Natural killer cell (primary cell): ENCODE results near the gene CSGALNACT2. TPM values are rescaled to one million over a fixed set of nuclear protein-coding genes. Genes with fewer than 3 reads are reported as not detected.

ENCODE experiments used
- ATAC-seq, 3 donors: fragments of 150-1000 bp in 2 of 3; fragments of 200-7000 bp in 1 of 3; cut with Tn5 transposase; 1 replicate in 1 of 3; 2 replicates in 2 of 3; pipeline ENCODE4 v1.10.0; 2021; ENCODE audit warnings: mild to moderate bottlenecking in 2 of 3, moderate library complexity in 2 of 3
- DNase-seq, 2 donors: peaks; one replicate each; pipeline versions ENCODE4 v3.0.0 to v3.0.0-alpha.2; 2013 to 2021; ENCODE audit warnings: mixed read lengths in 1 of 2
- H3K27ac ChIP-seq: one replicate; pipeline ENCODE4 v1.5.1; 2013; ENCODE audit warnings: mild to moderate bottlenecking, low read length
- H3K27me3 ChIP-seq: one replicate; pipeline ENCODE4 v1.6.1; 2013; ENCODE audit warnings: low read length; ENCODE audit not compliant: control insufficient read depth, insufficient read depth
- H3K36me3 ChIP-seq: one replicate; pipeline ENCODE4 v1.6.1; 2013; ENCODE audit warnings: low read length; ENCODE audit not compliant: control insufficient read depth, insufficient read depth
- H3K4me1 ChIP-seq: one replicate; pipeline ENCODE4 v1.6.1; 2013; ENCODE audit warnings: low read length; ENCODE audit not compliant: control insufficient read depth, insufficient read depth
- H3K4me3 ChIP-seq: one replicate; pipeline ENCODE4 v1.5.1; 2013; ENCODE audit warnings: low read length
- H3K9me3 ChIP-seq: one replicate; pipeline ENCODE4 v1.6.1; 2013; ENCODE audit warnings: low read length; ENCODE audit not compliant: control insufficient read depth, insufficient read depth
- H3K27ac Mint-ChIP-seq, 2 donors: one replicate each; pipeline ENCODE4 v1.8.0; 2022; ENCODE audit warnings: mild to moderate bottlenecking in 2 of 2, mixed read lengths in 2 of 2, moderate library complexity in 1 of 2
- H3K27me3 Mint-ChIP-seq, 2 donors: one replicate each; pipeline ENCODE4 v1.8.0; 2022; ENCODE audit warnings: low read depth in 2 of 2, mixed read lengths in 2 of 2
- H3K36me3 Mint-ChIP-seq: one replicate; pipeline ENCODE4 v1.8.0; 2022; ENCODE audit warnings: mixed read lengths
- H3K4me1 Mint-ChIP-seq, 2 donors: one replicate each; pipeline ENCODE4 v1.8.0; 2022; ENCODE audit warnings: mixed read lengths in 2 of 2
- H3K4me3 Mint-ChIP-seq: one replicate; pipeline ENCODE4 v1.8.0; 2022; ENCODE audit warnings: mild to moderate bottlenecking, moderate library complexity, mixed read lengths
- H3K9me3 Mint-ChIP-seq, 2 donors: one replicate each; pipeline ENCODE4 v1.8.0; 2022; ENCODE audit warnings: mixed read lengths in 2 of 2
- CTCF ChIP-seq: fragments of 200-600 bp; IDR thresholded peaks from one replicate; pipeline ENCODE4 v1.8.0; 2022; ENCODE audit warnings: antibody characterized with exemption
- WGBS: methylation state at CpG from one replicate; pipeline ENCODE4 v1.1.7; 2013; ENCODE audit warnings: missing lambda C conversion rate; ENCODE audit not compliant: insufficient coverage; 5-methylcytosine and 5-hydroxymethylcytosine counted together
- intact Hi-C: fragments of 100-400 bp; cut with micrococcal nuclease; formaldehyde crosslinking; loops from one replicate; pipeline ENCODE4 v1.14.2; 2022
- total RNA-seq, 4 donors: library from RNA; stranded (reverse); fragments of 120-200 nt in 1 of 4; gene quantifications; one replicate each; pipeline versions ENCODE4 v1.2.3 to v1.2.4, GENCODE V29; 2013 to 2022

The CSGALNACT2 gene
- total RNA-seq, 3 donors from 2014 or later (not counting 1 experiment from before 2014, with no cell fraction given) = 49.9 to 57.4 (median 52.8) TPM

GRCh38 chr10:43108951-43109350, 29.3 kb upstream of the CSGALNACT2 start:
- Histone ChIP-seq H3K9me3 (no peaks in the 10 kb centered on the region), H3K27ac (no peak overlapping the region), H3K4me3 (no peak overlapping the region), H3K27me3 (peaks cover 2% of the 10 kb centered on the region), H3K36me3 (no peaks in the 10 kb centered on the region), H3K4me1 (peaks cover 38% of the 10 kb centered on the region)
- no peaks in the 10 kb centered on the region for H3K27me3 Mint-ChIP-seq
- H3K27ac Mint-ChIP-seq = no peak overlapping the region
- ATAC-seq = no peak
- DNase-seq = no peak
- 95% methylated on average over 12 of the region's 12 CpGs for WGBS
- intact Hi-C loops = no loop called here
- H3K4me1 Mint-ChIP-seq = peaks cover 0 to 22% of the 10 kb centered on the region in 2 donors
- no peaks in the 10 kb centered on the region for H3K36me3 Mint-ChIP-seq
- no peak overlapping the region for H3K4me3 Mint-ChIP-seq
- no peak for TF ChIP-seq CTCF
- no peaks in the 10 kb centered on the region for H3K9me3 Mint-ChIP-seq

GRCh38 chr10:43109671-43110249, 28.5 kb upstream of the CSGALNACT2 start:
- no peaks in the 10 kb centered on the region for H3K36me3 ChIP-seq
- ATAC-seq (no peak), DNase-seq (no peak)
- Mint-ChIP-seq H3K4me3 (no peak overlapping the region), H3K36me3 (no peaks in the 10 kb centered on the region), H3K27ac (no peak overlapping the region), H3K4me1 (peaks cover 0 to 22% of the 10 kb centered on the region in 2 donors), H3K27me3 (no peaks in the 10 kb centered on the region), H3K9me3 (no peaks in the 10 kb centered on the region)
- no peak overlapping the region for H3K4me3 ChIP-seq
- H3K27ac ChIP-seq = no peak overlapping the region
- peaks cover 33% of the 10 kb centered on the region for H3K4me1 ChIP-seq
- H3K9me3 ChIP-seq = no peaks in the 10 kb centered on the region
- 88% methylated on average over 20 of the region's 20 CpGs for WGBS
- no peaks in the 10 kb centered on the region for H3K27me3 ChIP-seq
- no peak for TF ChIP-seq CTCF
- intact Hi-C loops = no loop called here

GRCh38 chr10:43110338-43111071, 27.7 kb upstream of the CSGALNACT2 start:
- H3K36me3 Mint-ChIP-seq = no peaks in the 10 kb centered on the region
- H3K4me3 Mint-ChIP-seq = no peak overlapping the region
- 65% methylated on average over 7 of the region's 7 CpGs for WGBS
- Histone ChIP-seq H3K27ac (no peak overlapping the region), H3K36me3 (no peaks in the 10 kb centered on the region), H3K9me3 (no peaks in the 10 kb centered on the region), H3K27me3 (no peaks in the 10 kb centered on the region), H3K4me3 (no peak overlapping the region), H3K4me1 (peaks cover 26% of the 10 kb centered on the region)
- H3K4me1 Mint-ChIP-seq = peaks cover 0 to 16% of the 10 kb centered on the region in 2 donors
- H3K27ac Mint-ChIP-seq = no peak overlapping the region
- no peaks in the 10 kb centered on the region for H3K27me3 Mint-ChIP-seq
- intact Hi-C loops = no loop called here
- TF ChIP-seq CTCF = no peak
- ATAC-seq (no peak), DNase-seq (no peak)
- no peaks in the 10 kb centered on the region for H3K9me3 Mint-ChIP-seq
